NB4 (cell line): ENCODE results near the gene CXCR2.

ENCODE experiments used
- DNase-seq: peaks from one replicate; pipeline ENCODE4 v3.0.0; 2010; ENCODE audit warnings: low read depth
- H3K4me3 ChIP-seq: one replicate; pipeline ENCODE4 v1.5.1; 2011; ENCODE audit warnings: mild to moderate bottlenecking, low read depth, low read length, moderate library complexity
- CTCF ChIP-seq: IDR thresholded peaks from one replicate; pipeline ENCODE4 v1.5.1; 2012; ENCODE audit warnings: low read depth, low read length
- MYC ChIP-seq: IDR thresholded peaks from 2 replicates; pipeline ENCODE4 v1.6.1; 2011; ENCODE audit warnings: low read depth, low read length
- POLR2A ChIP-seq: IDR thresholded peaks from 2 replicates; pipeline ENCODE4 v1.6.1; 2011; ENCODE audit warnings: mild to moderate bottlenecking; ENCODE audit not compliant: insufficient read length; ENCODE audit errors: extremely low read depth
- TF ChIP-seq, protein P1 (sequence below): IDR thresholded peaks from 2 replicates; pipeline ENCODE4 v1.6.1; 2011; ENCODE audit warnings: low read depth, low read length

Gene CXCR2

GRCh38 chr2:218138047-218138446, 12.2 kb downstream of the CXCR2 start:
- H3K4me3 ChIP-seq = no peak overlapping the region
- no peak for DNase-seq
- TF ChIP-seq, protein P1, sequence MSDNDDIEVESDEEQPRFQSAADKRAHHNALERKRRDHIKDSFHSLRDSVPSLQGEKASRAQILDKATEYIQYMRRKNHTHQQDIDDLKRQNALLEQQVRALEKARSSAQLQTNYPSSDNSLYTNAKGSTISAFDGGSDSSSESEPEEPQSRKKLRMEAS = no peak
- TF ChIP-seq POLR2A (no peak), MYC (no peak), CTCF (no peak)

DNA sequence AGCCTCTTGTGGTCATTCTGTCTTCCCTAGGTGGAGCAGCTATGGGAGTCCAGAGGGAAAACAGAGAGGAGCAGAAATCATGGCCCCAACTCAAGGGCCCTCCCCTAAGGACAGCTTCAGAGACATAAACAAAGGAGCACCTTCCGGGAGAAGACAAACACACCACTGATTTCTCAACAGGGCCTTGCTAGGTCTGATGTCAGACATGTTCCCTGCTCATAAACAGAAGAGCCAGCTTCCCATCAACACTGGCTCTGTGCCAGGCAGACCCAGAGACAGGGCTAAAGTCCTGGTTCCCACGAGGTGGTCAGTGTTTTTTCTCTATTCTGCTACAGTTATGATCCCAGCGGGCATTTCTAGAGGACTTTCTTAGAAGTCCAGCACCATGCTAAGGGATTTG, 19.3 kb downstream of the CXCR2 start:
- DNase-seq = no peak
- TF ChIP-seq, protein P1 = no peak
- TF ChIP-seq MYC = no peak
- TF ChIP-seq CTCF = no peak
- no peak for TF ChIP-seq POLR2A
- H3K4me3 ChIP-seq = no peak overlapping the region

DNA sequence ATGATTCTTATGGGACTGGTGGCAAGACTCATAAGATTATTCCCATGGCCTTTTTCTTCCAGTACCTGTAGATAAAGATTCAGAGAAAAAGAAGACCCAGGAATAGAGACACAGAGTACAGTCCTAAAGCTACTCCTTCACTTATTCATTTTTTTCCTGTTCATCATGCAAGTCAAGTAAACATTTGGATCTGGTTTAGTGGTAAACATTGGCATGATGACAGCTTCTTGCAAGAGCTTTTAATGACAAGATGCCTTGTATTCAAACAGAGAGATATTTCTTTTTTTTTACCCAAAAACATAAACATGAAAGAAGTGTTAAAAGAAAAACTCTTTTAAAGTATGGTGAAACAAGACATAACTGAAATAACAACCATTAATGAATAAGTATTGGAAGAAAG, 20.2 kb downstream of the CXCR2 start:
- no peak overlapping the region for H3K4me3 ChIP-seq
- no peak for DNase-seq
- TF ChIP-seq CTCF = no peak
- no peak for TF ChIP-seq POLR2A
- no peak for TF ChIP-seq MYC
- TF ChIP-seq, protein P1 = no peak

DNA sequence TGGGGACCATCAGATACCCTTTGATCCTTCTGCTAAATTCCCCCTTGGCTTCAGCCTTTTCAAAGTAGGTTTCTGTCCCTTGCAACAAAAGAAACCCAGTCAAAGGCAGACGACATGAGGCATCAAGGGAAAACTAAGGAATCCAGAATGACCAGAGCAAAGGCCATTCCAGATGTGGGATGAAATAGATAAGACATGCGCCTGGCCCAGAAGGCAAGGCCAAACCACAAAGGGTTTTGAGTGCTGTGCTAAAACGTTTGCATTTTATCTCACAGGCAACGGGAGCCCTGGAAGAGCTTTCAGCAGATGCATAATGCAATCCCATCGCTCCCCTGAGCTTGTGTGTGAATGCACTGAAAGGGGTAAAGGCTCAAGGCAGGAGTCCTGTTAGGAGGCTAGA, 23.3 kb downstream of the CXCR2 start:
- TF ChIP-seq MYC (no peak), POLR2A (no peak), CTCF (no peak)
- TF ChIP-seq, protein P1 = no peak
- no peak for DNase-seq
- no peak overlapping the region for H3K4me3 ChIP-seq

- H3K4me3 ChIP-seq = no peak overlapping the region
- DNase-seq = peak; percentile 37
- TF ChIP-seq POLR2A = no peak
- TF ChIP-seq, protein P1 = no peak
- no peak for TF ChIP-seq MYC
- no peak for TF ChIP-seq CTCF
Observed at GRCh38 chr2:218149848-218150440, 24.1 kb downstream of the CXCR2 start.
